Tibial nerve (tissue), 4 donors: ENCODE measurements around the gene HOXA4. TPM values are rescaled to one million over a fixed set of nuclear protein-coding genes. Genes with fewer than 3 reads are reported as not detected.

Experiments used
- DNase-seq, 2 donors: peaks; one replicate each; pipeline ENCODE4 v3.0.0-alpha.2; 2019; ENCODE audit warnings: low spot score in 2 of 2
- H3K27ac ChIP-seq, 4 donors: fragments of 200-600 bp; sonication (generic) in 3 of 4; one replicate each; pipeline ENCODE4 v1.5.1; 2017 to 2019; ENCODE audit warnings: mild to moderate bottlenecking in 1 of 4
- H3K27me3 ChIP-seq, 2 donors: fragments of 200-600 bp; sonication (generic) in 1 of 2; one replicate each; pipeline versions ENCODE4 v1.5.1 to v1.6.0; 2017 to 2019
- H3K36me3 ChIP-seq, 3 donors: fragments of 200-600 bp; sonication (generic); one replicate each; pipeline ENCODE4 v1.5.1; 2018 to 2019
- H3K4me1 ChIP-seq, 4 donors: fragments of 200-600 bp; sonication (generic) in 3 of 4; one replicate each; pipeline ENCODE4 v1.5.1; 2017 to 2019
- H3K4me3 ChIP-seq, 4 donors: fragments of 200-600 bp; sonication (generic) in 3 of 4; one replicate each; pipeline ENCODE4 v1.5.1; 2017 to 2019; ENCODE audit warnings: mild to moderate bottlenecking in 1 of 4, moderate library complexity in 1 of 4
- H3K9me3 ChIP-seq, 4 donors: fragments of 200-600 bp; sonication (generic) in 3 of 4; one replicate each; pipeline ENCODE4 v1.5.1; 2017 to 2019
- CTCF ChIP-seq, 5 experiments: fragments of 200-600 bp in 3 of 5; fragments of 450-650 bp in 2 of 5; sonication (generic) in 3 of 5; IDR thresholded peaks; one replicate each; pipeline ENCODE4 v1.5.1; 2016 to 2019; ENCODE audit warnings: antibody characterized with exemption in 5 of 5, mild to moderate bottlenecking in 3 of 5, moderate library complexity in 2 of 5
- EP300 ChIP-seq, 2 donors: sonication (generic); formaldehyde crosslinking; IDR thresholded peaks; one replicate each; pipeline ENCODE4 v1.6.1; 2017; ENCODE audit warnings: antibody characterized with exemption in 2 of 2, mild to moderate bottlenecking in 1 of 2
- POLR2A ChIP-seq, 2 donors: fragments of 450-650 bp; IDR thresholded peaks; one replicate each; pipeline ENCODE4 v1.6.1; 2017; ENCODE audit warnings: antibody characterized with exemption in 2 of 2, mild to moderate bottlenecking in 2 of 2, moderate library complexity in 2 of 2
- WGBS, 2 donors: methylation state at CpG; one replicate each; pipeline ENCODE4 v1.1.5; 2018; 5-methylcytosine and 5-hydroxymethylcytosine counted together
- total RNA-seq, 4 donors: library from RNA; depleted of rRNA; stranded (reverse); fragments of >200 nt; gene quantifications; one replicate each; pipeline ENCODE4 v1.1.0, GENCODE V29; 2016

Gene HOXA4
- total RNA-seq, 4 donors from 2014 or later: 4.4 to 6.3 (median 4.7) TPM

GRCh38 chr7:27151341-27151930 is 20.9 kb upstream of the HOXA4 start:
- DNase-seq: no peak
- WGBS, 2 donors: 2 to 3% methylated on average over 26 to 27 of the region's 27 CpGs
- H3K27me3 ChIP-seq: peaks cover 0 to 98% of the 10 kb centered on the region in 2 donors
- H3K9me3 ChIP-seq: no peaks in the 10 kb centered on the region
- peaks cover 0 to 84% (median 23%) of the 10 kb centered on the region in 4 donors for H3K4me1 ChIP-seq
- H3K27ac ChIP-seq: peak overlapping the region; percentile 60 to 88 (median 88)
- peak overlapping the region; percentile 38 to 58 (median 42) for H3K4me3 ChIP-seq
- no peaks in the 10 kb centered on the region for H3K36me3 ChIP-seq
- TF ChIP-seq POLR2A (IDR thresholded peaks at IDR 0.05) (no peak), EP300 (IDR thresholded peaks at IDR 0.05) (no peak), CTCF (IDR thresholded peaks at IDR 0.05) (no peak)

DNA sequence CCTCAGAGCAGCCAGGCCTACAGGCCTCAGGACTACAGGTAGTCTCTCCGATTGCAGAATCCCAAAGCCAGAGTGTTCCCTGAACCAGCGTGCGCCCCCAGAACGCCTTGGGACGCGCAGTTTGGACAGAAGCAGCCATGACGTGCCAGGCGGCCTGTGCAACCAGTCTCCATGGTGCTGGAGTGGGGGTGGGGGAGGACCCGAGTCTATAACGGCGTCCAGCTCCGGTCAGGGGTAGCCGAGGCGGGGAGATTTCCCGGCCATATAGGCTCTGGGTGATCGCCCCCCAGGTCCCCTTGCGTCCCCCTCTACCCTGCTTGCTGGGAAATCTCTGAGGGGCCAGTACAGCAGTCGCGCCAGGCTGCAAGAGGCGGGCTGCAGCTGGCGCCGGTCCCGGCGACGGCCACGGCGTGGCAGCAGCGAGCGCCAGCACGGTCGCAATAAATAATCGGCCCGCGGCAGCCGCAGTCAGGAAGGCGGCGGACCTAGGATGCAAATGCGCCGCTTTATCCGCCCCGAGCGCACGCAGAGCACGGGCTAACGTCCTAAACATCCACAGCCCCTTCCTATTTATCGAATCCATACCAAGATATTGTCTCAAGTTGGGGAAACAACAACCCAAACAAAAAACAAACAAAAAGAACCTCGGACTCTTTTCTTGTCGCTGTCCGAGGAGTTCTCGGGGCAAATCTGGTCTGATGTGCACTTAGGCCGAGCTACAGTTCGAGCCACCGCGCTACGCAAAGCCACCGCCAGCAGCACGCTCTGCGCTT is 20.2 kb upstream of the HOXA4 start:
- WGBS, 2 donors: 0 to 1% methylated on average over 50 of the region's 58 CpGs
- no peak for DNase-seq
- TF ChIP-seq EP300 (IDR thresholded peaks at IDR 0.05) (peak in 1 of 2 donors; percentile 88), CTCF (IDR thresholded peaks at IDR 0.05) (peak; percentile 84 to 94 (median 88)), POLR2A (IDR thresholded peaks at IDR 0.05) (peak; percentile 28 to 71)
- Histone ChIP-seq H3K36me3 (no peaks in the 10 kb centered on the region), H3K27me3 (peaks cover 0 to 98% of the 10 kb centered on the region in 2 donors), H3K27ac (peak overlapping the region in 3 of 4 donors; percentile 87 to 88 (median 88)), H3K9me3 (no peaks in the 10 kb centered on the region), H3K4me3 (peak overlapping the region; percentile 38 to 58 (median 42)), H3K4me1 (peaks cover 0 to 77% (median 19%) of the 10 kb centered on the region in 4 donors)

DNA sequence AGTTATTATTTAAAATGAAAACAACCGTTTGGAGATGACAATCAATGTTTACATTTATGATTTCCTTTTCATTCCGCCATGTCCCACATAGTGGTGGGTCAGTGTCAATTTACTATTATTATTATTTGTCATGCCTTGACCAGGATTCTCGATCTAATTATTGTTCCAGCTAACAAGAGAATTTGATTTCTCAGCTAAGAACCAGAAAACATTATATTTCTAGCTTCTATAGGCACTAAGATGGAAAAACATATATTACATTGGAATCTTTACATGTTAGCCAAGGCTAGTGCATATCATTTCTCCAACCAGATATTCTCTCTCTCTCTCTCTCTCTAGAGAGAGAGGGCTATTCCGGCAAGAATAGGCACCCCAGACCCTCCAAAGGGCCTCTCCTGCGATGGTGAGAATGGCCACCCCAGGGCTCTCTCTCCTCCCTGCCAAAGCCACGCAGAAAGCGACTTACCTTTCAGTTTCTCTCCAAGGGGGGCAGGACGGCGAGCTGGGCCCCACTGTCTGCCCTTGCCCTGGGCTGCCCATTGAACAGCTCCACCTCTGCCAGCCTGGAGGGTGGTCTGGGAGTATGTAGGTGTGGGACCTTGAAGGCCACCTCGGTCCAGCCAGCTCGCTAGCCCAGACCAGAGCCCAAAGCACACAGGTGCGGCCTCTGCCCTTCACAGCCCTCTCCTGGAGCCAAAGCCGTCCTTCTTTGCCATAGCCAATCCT is 19.4 kb upstream of the HOXA4 start:
- H3K9me3 ChIP-seq: no peaks in the 10 kb centered on the region
- WGBS, 2 donors: 45 to 57% methylated on average over 7 to 13 of the region's 13 CpGs
- peaks cover 0 to 98% of the 10 kb centered on the region in 2 donors for H3K27me3 ChIP-seq
- H3K36me3 ChIP-seq: peaks cover 0 to 6% (median 0%) of the 10 kb centered on the region in 3 donors
- no peak for DNase-seq
- peak overlapping the region in 3 of 4 donors; percentile 77 to 88 (median 88) for H3K27ac ChIP-seq
- peaks cover 0 to 69% (median 12%) of the 10 kb centered on the region in 4 donors for H3K4me1 ChIP-seq
- H3K4me3 ChIP-seq: peak overlapping the region; percentile 38 to 58 (median 42)
- no peak for TF ChIP-seq EP300 (IDR thresholded peaks at IDR 0.05)
- no peak for TF ChIP-seq POLR2A (IDR thresholded peaks at IDR 0.05)
- TF ChIP-seq CTCF (IDR thresholded peaks at IDR 0.05): no peak

DNA sequence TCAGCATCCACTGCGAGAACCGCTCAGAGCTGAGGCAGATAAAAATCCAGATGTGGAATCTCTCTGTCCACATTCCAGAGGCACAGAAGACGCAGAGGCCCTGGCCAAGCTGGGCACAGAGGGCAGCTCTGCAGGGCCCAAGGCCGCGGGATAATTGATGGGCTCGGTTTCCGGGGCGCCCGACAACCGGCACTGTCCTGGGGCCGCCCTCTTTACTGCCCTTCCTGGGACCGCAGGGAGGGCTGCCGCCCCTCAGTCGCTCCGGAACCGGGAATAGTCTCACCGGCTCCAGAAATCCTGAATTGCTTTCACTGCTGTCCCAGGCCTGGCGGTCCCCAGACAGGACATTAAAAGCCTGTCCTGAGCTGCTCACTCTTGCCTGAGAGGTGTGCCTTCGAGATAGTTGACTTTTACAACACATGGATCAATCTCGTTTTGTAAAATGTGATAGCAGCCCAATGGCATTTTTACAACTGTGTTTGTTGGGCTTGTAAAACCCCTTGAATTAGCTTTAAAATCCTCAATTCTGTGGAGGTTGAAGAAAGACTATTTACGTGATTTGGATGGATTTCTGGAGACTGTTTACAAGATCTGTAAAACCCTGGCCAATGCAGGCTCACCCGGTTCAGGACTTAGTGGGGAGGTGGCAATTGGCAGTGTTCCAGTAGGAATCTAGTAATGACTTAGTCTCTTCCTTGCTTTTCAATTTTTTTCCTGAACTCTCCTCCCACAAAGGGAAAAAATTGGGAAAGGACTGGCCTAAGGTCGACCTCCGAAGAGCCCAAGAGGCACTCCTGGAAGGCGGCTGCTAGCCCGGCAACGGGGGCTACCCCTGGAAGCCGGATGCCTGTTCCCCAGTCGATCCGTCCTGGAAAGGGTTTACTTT is 18.4 kb upstream of the HOXA4 start:
- peak overlapping the region; percentile 38 to 58 (median 42) for H3K4me3 ChIP-seq
- no peak for TF ChIP-seq POLR2A (IDR thresholded peaks at IDR 0.05)
- no peak for TF ChIP-seq EP300 (IDR thresholded peaks at IDR 0.05)
- TF ChIP-seq CTCF (IDR thresholded peaks at IDR 0.05): no peak
- WGBS, 2 donors: 37 to 46% methylated on average over 22 to 29 of the region's 30 CpGs
- H3K4me1 ChIP-seq: peaks cover 0 to 69% (median 11%) of the 10 kb centered on the region in 4 donors
- H3K27me3 ChIP-seq: peaks cover 0 to 98% of the 10 kb centered on the region in 2 donors
- no peaks in the 10 kb centered on the region for H3K9me3 ChIP-seq
- peaks cover 0 to 16% (median 0%) of the 10 kb centered on the region in 3 donors for H3K36me3 ChIP-seq
- peak overlapping the region; percentile 67 to 88 (median 76) for H3K27ac ChIP-seq
- DNase-seq: no peak
